Psoas muscle (tissue), 8 donors: Measurements from ENCODE around the gene DOK3. TPM values are rescaled to one million over a fixed set of nuclear protein-coding genes. Genes with fewer than 3 reads are reported as not detected.

Source experiments
- ATAC-seq, 4 donors: fragments of 200-7000 bp; cut with Tn5 transposase; one replicate each; pipeline ENCODE4 v1.9.1; 2020; ENCODE audit warnings: moderate library complexity in 3 of 4, mild to moderate bottlenecking in 2 of 4
- DNase-seq, 2 donors: peaks; one replicate each; pipeline ENCODE4 v3.0.0-alpha.2; 2020
- H3K27ac ChIP-seq: fragments of 200-600 bp; one replicate; pipeline ENCODE4 v1.8.0; 2022
- H3K27me3 ChIP-seq, 3 donors: fragments of 200-600 bp in 1 of 3; one replicate each; pipeline versions ENCODE4 v1.6.1 to v1.8.0; 2013 to 2022; ENCODE audit warnings: low read length in 2 of 3, mild to moderate bottlenecking in 2 of 3, moderate library complexity in 1 of 3; ENCODE audit not compliant: insufficient read depth in 3 of 3
- H3K36me3 ChIP-seq, 2 donors: fragments of 200-600 bp in 1 of 2; one replicate each; pipeline versions ENCODE4 v1.6.1 to v1.8.0; 2013 to 2022; ENCODE audit warnings: low read depth in 1 of 2, mild to moderate bottlenecking in 1 of 2, moderate library complexity in 1 of 2; ENCODE audit not compliant: insufficient read depth in 1 of 2
- H3K4me1 ChIP-seq: fragments of 200-600 bp; one replicate; pipeline ENCODE4 v1.8.0; 2022
- H3K4me3 ChIP-seq: fragments of 200-600 bp; one replicate; pipeline ENCODE4 v1.8.0; 2022; ENCODE audit warnings: mild to moderate bottlenecking
- H3K9me3 ChIP-seq: fragments of 200-600 bp; one replicate; pipeline ENCODE4 v1.8.0; 2022
- WGBS, 3 donors: extraction: QIAGEN DNeasy Blood & Tissue Kit; methylation state at CpG; one replicate each; pipeline versions ENCODE4 v1.1.6 to v1.1.7; 2013; 5-methylcytosine and 5-hydroxymethylcytosine counted together
- intact Hi-C, 2 donors: fragments of 100-400 bp; cut with DNase I; formaldehyde crosslinking; loops; one replicate each; pipeline versions ENCODE4 v1.11.0 to v1.14.2; 2022
- polyA plus RNA-seq, 3 donors: library from polyadenylated mRNA; stranded (reverse); fragments of 200-250 nt; gene quantifications; one replicate each; pipeline ENCODE4 v1.2.3, GENCODE V29; 2013
- total RNA-seq, 4 donors: library from RNA; stranded (reverse); fragmentation: NEBNext Ultra II Directional in 2 of 4; extraction: Animal tissue kit (Norgen Biotek cat#: 25700) in 2 of 4; gene quantifications; one replicate each; pipeline versions ENCODE4 v1.2.1 to v1.2.4, GENCODE V29; 2021 to 2023
- TF ChIP-seq, protein P1 (sequence below): fragments of 200-600 bp; IDR thresholded peaks from one replicate; pipeline ENCODE4 v1.8.0; 2022; ENCODE audit warnings: antibody characterized with exemption
- donor health status: healthy with polysubstance abuse.
- donor health status: DM: no; HTN: no; CAD: no; lungs with moderate emphysema.
- donor health status: Bipolar disorder and iron deficiency.
- donor health status: healthy.
- donor health status: DM: yes; HTN: yes; CAD: no.
- donor health status: DM: no; HTN: no; CAD: no.
- donor health status: DM: no; HTN: no; CAD: no.
- donor health status: DM: yes; HTN: yes; CAD: no.

The DOK3 gene
- total and polyA plus RNA-seq, 7 donors, result 0.44 to 5.4 (median 3.3) TPM

DNA sequence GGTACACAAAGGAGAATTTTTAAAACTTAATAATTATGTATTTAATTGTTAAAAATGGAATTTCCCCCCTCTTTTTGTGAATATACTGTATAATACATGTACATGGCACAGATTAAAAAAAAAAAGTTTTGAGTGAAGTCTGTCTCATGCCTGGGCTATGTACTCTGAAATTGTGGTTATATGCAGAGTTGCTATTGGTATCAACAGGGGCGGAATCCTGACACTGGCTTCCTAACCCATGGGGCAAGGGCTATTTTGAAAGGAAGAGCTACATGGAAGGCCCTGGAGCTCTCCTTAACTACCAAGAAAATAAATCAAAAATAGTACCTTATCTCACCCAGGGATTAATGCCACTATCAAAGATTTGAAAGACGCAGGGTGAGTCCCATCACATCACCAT lies 45.6 kb upstream of the DOK3 start:
- Histone ChIP-seq H3K4me1 (peaks cover 37% of the 10 kb centered on the region), H3K27ac (peak overlapping the region; percentile 85), H3K9me3 (no peaks in the 10 kb centered on the region), H3K36me3 (peaks cover 0 to 27% of the 10 kb centered on the region in 2 donors), H3K4me3 (peak overlapping the region; percentile 83), H3K27me3 (no peaks in the 10 kb centered on the region)
- TF ChIP-seq, protein P1, sequence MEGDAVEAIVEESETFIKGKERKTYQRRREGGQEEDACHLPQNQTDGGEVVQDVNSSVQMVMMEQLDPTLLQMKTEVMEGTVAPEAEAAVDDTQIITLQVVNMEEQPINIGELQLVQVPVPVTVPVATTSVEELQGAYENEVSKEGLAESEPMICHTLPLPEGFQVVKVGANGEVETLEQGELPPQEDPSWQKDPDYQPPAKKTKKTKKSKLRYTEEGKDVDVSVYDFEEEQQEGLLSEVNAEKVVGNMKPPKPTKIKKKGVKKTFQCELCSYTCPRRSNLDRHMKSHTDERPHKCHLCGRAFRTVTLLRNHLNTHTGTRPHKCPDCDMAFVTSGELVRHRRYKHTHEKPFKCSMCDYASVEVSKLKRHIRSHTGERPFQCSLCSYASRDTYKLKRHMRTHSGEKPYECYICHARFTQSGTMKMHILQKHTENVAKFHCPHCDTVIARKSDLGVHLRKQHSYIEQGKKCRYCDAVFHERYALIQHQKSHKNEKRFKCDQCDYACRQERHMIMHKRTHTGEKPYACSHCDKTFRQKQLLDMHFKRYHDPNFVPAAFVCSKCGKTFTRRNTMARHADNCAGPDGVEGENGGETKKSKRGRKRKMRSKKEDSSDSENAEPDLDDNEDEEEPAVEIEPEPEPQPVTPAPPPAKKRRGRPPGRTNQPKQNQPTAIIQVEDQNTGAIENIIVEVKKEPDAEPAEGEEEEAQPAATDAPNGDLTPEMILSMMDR, result no peak
- 34 to 56% (median 37%) methylated on average over 2 of the region's 2 CpGs for WGBS, 3 donors
- ATAC-seq, result peak in 3 of 4 donors; percentile 36 to 64 (median 60)
- intact Hi-C loops, result no loop called here
- DNase-seq, result no peak

DNA sequence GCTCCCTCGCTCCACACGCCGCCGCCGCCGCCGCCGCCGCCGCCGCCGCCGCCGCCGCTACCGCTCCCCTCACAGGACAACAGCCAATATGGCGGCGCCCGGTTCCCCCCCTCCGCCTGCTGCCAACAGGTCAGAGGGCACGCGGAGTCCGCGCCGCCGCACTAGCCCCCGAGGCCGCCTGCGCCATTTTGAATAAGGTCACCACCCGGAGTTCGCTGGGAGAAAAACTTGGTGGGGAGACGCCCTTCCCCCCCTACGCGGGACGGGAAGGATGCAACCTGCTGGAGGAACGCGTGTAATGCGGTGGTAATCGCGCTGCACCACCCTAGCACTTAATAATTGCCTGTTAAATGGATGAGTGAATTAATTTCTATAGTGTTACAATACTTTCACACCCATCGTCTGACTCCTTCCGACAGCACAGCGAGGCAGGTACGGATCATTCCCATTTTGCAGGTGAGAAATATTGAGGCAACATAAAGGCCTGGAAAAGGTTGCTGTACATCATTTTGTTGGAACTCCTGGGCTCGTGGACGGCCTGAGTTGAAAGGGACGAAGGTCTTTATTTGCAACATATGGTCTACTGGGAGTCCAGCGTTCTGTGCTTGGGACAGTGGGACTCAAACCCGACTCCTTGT lies 45.0 kb upstream of the DOK3 start, which contains the start of gene FAM193B:
TSS of gene FAM193B (minus strand) at position 90 of the 638 bp plus-strand sequence. CDS start 105 bp downstream, outside the sequence.
- 5 to 9% (median 6%) methylated on average over 32 to 49 of the region's 49 CpGs for WGBS, 3 donors
- peaks cover under 1 to 30% of the 10 kb centered on the region in 2 donors for H3K36me3 ChIP-seq
- peak; percentile 93 to 94 (median 94) for ATAC-seq
- H3K9me3 ChIP-seq, result no peaks in the 10 kb centered on the region
- H3K27ac ChIP-seq, result peak within 1 kb of the TSS; percentile 85
- intact Hi-C loops, result no loop called here
- TF ChIP-seq, protein P1, result peak; percentile 13
- H3K4me3 ChIP-seq, result peak within 1 kb of the TSS; percentile 83
- no peaks in the 10 kb centered on the region for H3K27me3 ChIP-seq
- DNase-seq, result peak; percentile 93 to 97
- peaks cover 42% of the 10 kb centered on the region for H3K4me1 ChIP-seq

DNA sequence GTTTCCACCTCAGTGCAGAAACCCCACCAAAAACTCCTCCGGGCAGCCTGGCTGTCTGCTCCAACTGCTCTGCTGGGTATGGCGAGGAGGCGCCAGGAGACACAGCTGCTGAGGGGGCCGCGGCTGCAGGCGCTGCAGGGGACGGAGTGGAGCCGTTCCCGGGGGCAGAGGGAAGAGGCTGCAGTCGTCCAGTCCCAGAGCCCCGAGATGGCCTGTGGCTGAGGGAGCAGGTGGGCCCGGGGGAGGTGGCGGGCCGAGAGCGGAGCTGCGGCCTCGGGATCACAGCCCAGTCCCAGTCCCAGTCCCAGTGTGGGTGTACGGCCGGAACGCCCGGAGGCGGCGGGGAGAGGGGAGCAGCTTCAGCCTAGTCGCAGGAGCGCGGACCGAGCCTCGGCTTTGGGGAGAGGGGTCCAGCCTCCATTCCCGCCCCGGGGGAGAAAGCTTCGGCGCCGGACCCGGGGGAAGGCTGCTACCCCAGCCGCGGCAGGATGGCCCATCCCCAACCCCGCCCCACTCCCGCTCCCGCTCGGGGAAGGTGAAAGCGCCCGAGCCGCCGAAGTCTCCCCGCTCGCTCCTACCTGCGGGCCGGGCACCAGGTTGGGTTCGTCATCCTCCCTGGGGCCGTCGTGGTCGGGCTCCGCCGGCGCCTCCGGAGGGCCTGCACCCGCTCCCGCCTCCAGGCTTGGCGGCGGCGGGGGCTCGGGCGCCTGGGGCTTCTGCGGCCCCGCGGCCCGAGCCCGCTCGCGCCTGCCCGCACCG lies 44.2 kb upstream of the DOK3 start:
- intact Hi-C loops, result loop anchor here in 1 of 2 donors (2.0 kb wide), 1 partner anchor 29 kb away; no protein-coding TSS in a partner anchor
- peak overlapping the region; percentile 85 for H3K27ac ChIP-seq
- H3K4me1 ChIP-seq, result peaks cover 45% of the 10 kb centered on the region
- TF ChIP-seq, protein P1, result no peak
- H3K9me3 ChIP-seq, result no peaks in the 10 kb centered on the region
- peak overlapping the region; percentile 83 for H3K4me3 ChIP-seq
- peak; percentile 40 to 74 for DNase-seq
- peaks cover 2 to 30% of the 10 kb centered on the region in 2 donors for H3K36me3 ChIP-seq
- 0 to 1% (median 0%) methylated on average over 40 to 72 of the region's 72 CpGs for WGBS, 3 donors
- no peaks in the 10 kb centered on the region for H3K27me3 ChIP-seq
- peak; percentile 20 to 54 (median 36) for ATAC-seq

DNA sequence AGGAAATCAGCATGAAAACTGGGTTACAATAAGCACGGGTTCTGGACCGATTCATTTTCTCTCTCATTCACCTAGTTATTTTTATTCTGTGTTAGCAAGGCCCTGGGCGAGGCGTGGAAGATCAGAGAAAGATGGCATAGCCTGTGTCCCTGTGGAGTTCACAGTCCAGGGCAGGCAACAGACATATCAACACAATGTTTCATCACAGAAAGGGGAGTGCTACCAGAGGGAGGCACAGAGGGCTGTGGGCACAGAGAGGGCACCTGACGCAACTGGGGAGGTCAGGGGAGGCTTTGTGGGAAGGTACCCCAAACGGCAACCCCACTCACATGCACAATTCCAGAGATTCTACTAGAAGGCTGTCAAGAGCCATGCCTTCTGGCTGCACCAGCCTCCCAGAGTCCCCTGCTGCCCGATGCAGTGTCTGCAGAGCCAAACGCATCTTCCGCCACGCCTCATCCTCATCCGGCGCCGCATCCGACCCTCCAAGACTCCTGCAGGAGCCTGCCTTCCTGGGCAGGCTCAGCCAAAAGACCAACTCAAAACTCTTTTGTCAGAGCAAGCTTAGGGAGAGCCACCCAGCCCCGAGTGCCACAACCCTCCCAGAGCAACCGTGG lies 43.3 kb upstream of the DOK3 start:
- Histone ChIP-seq H3K27ac (peak overlapping the region; percentile 85), H3K27me3 (no peaks in the 10 kb centered on the region), H3K4me1 (peaks cover 54% of the 10 kb centered on the region), H3K36me3 (peaks cover 2 to 30% of the 10 kb centered on the region in 2 donors), H3K4me3 (peak overlapping the region; percentile 83), H3K9me3 (no peaks in the 10 kb centered on the region)
- WGBS, 3 donors, result 20 to 40% (median 25%) methylated on average over 16 of the region's 16 CpGs
- intact Hi-C loops, result loop anchor here in 1 of 2 donors (2.0 kb wide), 1 partner anchor 28 kb away; no protein-coding TSS in a partner anchor
- no peak for DNase-seq
- TF ChIP-seq, protein P1, result no peak
- ATAC-seq, result no peak
